Posterior vena cava (tissue), 2 donors: ENCODE data around the gene AKAP13. TPM values are rescaled to one million over a fixed set of nuclear protein-coding genes. Genes with fewer than 3 reads are reported as not detected.
A peak's percentile ranks its signal among the peaks of the same experiment; 100 is the strongest.

Experiments
- DNase-seq: peaks from one replicate; pipeline ENCODE4 v3.0.0-alpha.2; 2020; ENCODE audit warnings: low spot score
- intact Hi-C, 2 donors: fragments of 100-400 bp; cut with DNase I; formaldehyde crosslinking; loops; one replicate each; pipeline versions ENCODE4 v1.14.1 to v1.14.2; 2022 to 2023
- total RNA-seq, 2 donors: library from RNA; stranded (reverse); fragmentation: NEBNext Ultra II Directional; extraction: Animal tissue kit (Norgen Biotek cat#: 25700); gene quantifications; one replicate each; pipeline ENCODE4 v1.2.1, GENCODE V29; 2021
- donor health status: DM: yes; HTN: yes; CAD: no.
- donor health status: DM: yes; HTN: yes; CAD: no.

The AKAP13 gene
- total RNA-seq, 2 donors from 2014 or later: 214 TPM

DNA sequence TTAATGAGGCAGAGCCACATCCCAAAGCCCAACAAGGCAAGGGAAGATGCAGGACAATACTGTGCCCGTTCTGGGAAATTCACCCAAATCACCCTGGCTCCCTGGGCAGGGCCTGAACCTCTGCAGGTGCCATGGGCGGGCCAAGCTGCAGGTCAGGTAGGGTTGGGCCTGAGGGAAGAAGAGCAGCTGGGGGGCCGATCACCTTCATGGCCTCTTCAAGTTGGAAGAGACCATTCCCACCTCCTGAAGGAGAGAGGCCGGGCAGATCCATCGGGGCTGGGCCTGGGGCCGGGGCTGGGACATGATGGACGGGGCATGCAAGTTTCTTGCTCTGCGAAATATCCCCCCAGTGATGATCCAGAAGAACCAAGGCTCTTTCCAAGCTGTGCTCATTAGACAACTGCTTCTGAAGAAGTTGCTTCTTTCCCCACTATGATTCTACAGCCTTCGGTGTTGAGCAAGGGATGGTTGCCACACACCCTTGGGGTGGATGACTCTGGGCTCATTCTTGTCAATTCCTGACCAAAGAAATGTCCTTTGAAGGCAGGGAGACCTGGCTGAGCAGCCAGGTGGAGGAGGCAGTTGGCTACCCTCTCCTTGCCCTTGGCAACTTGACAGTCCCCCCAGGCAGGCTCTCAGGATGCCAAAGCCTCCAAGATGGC lies 376.1 kb downstream of the AKAP13 start:
- intact Hi-C loops: no loop called here
- peak; percentile 69 for DNase-seq

DNA sequence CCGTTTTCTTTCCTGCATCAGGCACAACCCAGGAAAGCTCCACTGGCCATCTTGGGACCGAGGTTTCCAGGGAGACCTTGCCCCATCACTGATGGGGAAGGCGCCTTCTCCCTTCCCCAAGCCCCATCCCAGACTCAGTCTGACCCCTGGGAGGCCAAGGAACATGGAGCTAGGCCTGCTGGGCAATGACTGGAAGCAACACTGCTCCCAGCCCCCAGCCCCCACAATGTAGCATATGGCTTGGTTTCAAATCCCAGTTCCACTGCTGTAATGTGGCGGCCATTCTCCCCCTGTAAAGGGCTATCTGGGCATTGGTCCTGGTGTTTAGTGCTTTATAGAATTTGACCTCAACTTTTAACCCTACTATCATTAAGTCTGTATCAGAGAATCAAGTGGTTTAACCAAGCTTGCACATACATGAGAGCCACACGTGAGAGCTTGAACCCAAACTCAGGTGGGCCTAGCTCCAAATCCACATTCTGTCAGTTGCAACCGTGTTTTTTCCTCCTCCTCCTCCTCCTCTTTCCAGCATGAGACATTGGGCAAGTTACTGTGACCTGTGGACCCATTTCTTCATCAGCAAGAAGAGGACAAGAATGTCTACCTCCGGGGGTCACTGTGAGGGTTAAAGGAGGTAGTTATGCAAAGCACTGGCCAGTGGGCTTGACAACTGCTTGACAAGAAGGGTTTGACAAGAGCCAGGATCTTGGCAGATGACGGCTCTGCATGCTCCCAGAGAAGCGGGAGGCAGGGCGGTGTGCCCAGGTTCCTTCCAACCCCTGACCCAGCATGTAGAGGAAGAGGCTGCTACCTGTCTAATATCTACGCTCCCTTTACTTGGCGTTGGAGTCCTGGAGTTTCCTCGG lies 376.9 kb downstream of the AKAP13 start:
- intact Hi-C loops: no loop called here
- peak; percentile 73 for DNase-seq

DNA sequence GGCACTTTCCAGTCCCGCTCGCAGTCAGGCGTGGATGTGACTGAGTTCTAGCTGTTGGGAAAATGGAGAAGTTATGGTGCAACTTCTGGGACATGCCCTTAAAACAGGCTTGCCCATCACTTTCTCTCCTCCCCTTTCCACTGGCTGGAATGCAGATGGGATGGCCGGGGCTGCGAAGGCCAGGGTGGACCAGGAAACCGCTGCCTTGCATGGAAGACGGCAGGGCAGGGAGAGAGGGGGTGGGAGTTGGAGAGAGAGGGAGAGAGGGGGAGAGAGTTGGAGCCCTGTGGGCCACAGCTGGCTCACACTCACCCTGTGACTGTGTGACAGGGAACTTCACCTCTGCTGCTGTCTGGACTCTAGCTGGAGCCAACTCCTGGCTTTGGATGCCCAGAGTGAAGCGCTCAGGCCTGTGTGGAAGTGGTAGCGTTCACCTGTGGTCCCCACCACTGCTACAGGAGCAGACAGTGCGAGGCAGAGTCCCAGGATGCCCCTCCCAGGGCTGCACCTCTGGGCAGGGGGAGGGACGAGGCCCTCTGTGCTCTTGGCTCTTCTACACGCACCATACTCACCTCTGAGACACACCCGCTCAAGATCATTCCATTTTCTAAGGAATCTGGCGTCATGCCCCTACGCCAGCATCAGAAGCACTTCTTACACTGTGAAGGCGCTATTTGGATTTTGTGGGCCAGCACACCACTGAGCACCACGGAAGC lies 377.7 kb downstream of the AKAP13 start:
- peak; percentile 62 for DNase-seq
- intact Hi-C loops: no loop called here

DNA sequence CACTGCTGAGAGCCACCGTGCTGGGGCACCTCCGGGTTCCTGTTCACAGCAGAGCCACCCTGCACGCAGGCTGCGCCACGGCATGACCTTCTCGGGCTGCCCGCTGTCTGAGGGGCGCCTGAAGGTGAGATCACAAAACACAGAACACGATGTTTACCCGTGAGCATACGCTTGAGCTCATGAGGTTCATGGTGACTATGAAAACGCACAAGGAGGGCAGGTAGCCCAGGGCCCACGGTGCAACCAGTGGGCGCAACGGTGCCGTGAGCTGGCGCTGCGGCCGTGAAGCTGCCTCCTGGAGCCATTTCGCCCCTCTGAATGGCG lies 378.2 kb downstream of the AKAP13 start:
- peak; percentile 58 for DNase-seq
- intact Hi-C loops: no loop called here

DNA sequence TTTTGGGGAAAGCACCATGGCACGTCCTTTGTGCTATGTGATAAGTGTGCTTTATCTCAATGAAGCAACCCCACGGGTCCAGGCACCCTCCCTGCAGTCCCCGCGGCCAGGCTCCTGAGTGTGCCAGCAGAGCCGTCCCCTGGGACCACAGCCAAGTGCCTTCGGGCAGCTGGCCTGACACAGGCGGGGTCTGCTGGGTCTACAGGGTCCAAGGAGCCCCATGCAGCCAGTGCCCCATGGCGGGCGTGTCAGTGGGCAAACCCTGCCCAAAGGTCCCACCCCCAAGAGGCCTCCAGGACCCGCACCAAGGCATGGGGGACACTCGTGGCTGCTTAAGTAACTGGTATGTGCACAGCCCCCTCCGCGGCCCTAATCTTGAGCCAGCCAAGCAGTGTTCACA lies 379.0 kb downstream of the AKAP13 start:
- intact Hi-C loops: no loop called here
- peak; percentile 74 for DNase-seq

DNA sequence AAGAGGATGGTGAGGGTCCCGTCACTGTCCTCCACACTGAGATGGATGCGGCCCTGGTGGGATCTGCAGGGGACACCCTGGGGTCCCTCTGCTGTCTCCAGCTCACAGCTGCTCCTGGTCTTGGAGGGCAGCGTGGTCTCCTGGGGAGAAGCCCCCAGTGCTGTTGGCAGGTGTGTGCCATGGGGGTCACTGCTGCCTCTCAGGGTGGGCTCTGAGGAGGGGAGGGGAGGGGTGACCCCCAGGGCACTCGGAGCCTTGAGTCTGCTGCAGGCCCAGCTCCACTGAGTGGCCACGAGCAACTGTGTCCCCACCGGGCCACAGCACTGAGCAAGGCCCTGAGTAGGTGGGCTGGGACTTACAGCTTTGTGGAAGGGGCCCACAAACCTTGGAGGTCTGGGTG lies 379.6 kb downstream of the AKAP13 start:
- peak; percentile 65 for DNase-seq
- intact Hi-C loops: no loop called here

DNA sequence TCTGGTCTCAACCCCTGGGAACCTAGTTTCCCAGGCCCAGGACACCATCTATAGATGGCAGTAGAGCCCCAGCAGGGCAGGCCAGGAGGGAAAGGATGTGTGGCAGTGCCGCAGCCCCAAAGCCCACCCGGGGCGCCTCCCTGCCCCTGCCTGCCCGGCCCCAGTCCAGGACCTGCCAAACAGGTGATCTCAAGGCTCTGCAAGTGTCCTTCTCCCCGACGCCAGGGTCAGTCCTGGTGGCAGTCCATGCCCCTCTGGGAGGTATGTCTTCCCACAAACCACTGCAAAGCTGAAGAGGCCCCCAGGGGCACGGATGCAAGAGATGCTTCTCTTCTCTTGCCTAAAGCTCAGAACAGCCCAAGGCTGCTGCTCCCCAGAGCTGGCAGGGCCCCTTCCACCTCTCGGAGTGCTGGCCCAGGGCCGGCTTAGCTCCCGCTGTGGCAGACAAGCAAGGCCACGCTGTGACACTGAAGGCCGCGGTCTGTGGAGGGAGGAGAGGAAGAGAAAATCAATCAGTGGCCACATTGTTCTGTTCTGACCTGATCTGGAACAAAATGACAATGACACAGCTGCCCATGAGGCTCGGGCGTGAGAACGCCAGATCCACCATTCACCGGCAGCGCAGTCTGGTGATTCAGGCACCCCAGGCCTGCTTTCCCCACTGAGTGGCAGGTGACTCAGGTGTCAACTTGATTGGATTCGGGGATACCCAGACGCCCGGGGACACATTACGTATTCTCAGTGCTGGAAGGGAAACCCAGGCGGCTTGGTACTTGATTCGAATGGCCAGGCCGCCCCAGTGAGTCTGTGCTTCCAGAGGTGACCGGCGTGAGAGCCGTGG lies 380.3 kb downstream of the AKAP13 start:
- intact Hi-C loops: no loop called here
- DNase-seq: no peak

DNA sequence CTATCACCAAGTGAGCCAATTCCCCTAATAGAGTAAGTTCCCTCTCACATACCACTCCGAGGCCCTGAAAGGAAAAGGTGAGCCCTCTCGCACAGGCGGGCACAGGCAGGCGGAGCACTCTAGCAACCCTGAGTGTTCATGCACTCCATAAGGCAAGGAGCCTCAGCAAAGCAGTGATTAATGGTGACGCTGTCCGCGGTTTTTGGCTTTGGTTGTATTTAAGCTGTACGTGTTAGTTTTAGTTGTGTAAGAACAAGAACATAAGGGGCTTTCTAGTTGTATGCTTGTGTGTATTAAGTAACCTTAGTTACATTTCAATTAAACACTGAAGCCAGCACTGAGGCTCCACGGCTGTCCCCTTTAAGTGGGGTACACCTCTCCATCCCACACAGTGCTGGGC lies 381.2 kb downstream of the AKAP13 start:
- no peak for DNase-seq
- intact Hi-C loops: no loop called here

DNA sequence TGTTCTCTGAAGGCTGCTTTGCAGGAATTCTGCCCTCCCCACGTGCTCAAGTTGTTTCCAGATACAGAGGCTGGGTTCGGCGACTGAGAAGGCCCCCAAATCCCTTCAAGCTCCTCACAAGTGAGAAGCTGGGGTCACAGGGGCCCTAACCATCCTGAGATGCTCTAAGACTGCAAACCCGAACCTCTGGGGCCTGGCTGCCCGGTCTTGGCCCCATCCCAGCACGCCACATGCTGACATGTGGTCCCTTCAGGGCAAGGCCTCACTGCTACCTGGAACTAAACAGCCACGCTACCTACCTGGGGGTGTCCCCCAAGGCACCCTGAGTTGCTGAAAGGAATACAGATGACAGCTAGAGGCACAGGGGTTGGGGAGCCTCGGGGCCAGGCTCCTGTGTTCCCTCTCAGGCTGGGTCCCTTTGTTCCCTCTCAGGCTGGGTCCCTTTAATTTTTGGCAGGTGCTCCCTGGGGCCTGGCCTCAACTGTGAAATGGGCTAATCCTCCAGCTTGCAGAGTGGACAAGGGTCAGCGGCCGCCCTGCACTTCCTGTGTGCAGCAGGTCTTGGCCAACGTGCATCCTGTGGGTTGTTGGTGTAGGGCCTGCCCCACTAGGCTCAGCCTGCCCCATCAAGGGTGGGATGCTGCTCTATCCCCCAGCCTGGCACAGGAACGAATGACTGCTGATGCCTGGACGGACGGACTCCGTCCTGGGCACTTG lies 381.8 kb downstream of the AKAP13 start:
- DNase-seq: no peak
- intact Hi-C loops: no loop called here

DNA sequence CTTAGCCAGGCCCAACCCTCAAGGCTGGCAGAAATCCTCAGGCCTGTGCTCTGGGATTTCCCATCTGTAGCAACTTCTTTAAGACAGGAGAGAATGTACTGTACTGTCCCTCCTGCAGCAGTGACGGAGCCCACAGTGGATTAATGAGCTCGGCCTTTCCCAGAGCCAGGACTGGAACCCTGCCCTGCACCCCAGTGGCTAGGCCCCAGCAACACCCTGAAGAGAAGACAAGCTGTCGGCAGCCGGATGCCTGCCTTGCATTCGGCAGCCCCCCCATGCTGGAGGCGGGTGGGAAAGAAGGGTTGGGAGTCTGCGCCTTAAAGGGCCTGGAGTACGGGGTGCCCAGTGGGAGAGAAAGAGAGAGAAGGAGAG lies 382.3 kb downstream of the AKAP13 start:
- DNase-seq: peak; percentile 83
- intact Hi-C loops: no loop called here

DNA sequence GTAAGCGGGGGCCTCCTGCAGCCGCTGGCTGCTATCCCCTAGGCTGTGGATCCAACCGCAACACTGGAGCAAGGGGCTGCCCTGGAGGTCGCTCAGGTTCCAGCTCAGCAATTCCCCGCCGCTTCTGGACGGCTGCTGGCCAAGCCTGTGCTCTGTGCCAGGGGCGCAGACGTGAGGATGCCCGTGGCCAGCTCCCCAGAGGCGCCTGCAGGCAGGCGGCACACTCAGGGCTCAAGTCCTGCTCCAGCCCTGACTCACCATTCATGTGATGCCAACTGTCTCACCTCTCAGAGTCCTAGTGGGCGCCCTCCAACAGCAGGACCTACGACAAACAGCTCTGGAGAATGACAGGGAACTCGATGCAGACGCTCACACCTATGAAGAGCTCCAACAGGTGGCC lies 382.8 kb downstream of the AKAP13 start:
- intact Hi-C loops: no loop called here

DNA sequence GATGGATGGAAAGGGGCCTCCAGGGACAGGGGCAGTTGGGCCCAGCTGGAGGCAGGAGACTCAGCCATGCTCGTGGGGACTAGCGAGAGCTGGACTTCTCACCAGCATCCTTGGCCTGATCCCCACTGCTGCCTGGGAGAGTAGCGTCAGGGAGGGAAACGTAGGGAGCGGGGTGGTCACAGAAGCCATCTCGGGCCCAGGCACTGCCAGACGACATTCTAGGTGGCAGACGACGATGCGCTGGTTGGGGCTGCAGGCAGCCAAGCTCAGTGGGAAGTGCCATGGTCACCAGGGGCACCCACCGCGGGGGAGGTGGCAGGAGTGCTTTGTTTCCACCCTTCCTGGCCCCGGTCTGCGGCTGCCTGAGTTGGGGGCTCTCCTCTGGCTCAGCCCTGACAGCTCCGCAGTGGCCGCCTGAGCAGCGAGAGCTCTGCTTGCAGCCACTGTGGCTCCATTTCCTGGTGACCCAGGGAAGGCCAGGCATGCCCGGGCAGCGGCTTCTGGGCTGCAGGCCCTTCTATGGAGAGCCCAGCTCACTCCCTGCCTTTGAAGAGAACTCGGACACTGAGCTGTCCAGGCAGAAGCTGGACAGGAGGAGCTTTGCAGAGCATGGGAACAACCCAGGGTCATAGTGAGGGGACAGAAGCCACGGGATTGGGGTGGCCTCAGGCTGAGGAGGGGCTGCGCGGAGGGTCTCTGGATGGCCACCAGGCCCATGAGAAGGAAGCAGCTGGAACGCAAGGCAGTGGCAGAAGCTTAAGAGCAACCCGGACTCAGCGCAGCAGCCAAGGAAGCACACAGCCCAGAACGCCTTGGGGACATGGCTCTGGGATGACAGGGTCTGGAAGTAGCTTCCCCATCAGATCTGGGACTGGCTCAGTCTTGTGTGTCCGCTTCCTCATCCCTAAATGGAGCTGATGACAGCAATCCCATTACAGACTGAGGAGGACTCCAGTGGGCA lies 383.6 kb downstream of the AKAP13 start:
- peak; percentile 84 for DNase-seq
- intact Hi-C loops: no loop called here

More for the DNA sequence above, 382.8 kb downstream of the AKAP13 start:
- peak; percentile 66 for DNase-seq

DNA sequence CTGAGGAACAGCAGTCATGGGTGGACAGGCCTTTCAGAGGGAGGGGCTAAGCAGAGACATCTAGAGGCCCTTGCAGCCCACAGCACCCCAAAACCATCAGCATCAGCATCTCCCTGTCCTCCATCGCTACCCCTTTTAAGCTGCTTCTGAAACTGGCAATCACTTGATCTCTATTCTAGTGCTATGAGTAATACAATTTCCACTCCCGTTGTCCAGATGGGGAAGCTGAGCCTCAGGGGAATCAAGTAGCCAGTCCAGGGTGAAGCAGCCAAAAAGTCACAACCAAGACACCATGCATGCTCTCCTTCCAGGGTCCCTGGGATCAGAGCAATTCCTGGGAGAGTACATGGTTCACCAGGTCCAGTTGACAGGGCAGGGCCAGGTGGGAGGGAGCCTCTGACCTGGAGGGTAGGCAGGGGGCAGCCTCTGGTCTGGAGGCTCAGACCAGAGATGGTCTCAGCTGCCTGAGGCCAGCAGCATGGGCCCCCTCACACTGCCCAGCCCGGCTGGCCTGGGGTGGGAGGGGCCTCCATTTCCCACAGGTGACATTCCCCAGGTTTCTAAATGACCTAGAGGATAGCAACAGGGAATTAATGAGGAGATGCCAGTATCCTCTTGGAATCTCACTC lies 384.4 kb downstream of the AKAP13 start:
- intact Hi-C loops: no loop called here
- DNase-seq: peak; percentile 76

DNA sequence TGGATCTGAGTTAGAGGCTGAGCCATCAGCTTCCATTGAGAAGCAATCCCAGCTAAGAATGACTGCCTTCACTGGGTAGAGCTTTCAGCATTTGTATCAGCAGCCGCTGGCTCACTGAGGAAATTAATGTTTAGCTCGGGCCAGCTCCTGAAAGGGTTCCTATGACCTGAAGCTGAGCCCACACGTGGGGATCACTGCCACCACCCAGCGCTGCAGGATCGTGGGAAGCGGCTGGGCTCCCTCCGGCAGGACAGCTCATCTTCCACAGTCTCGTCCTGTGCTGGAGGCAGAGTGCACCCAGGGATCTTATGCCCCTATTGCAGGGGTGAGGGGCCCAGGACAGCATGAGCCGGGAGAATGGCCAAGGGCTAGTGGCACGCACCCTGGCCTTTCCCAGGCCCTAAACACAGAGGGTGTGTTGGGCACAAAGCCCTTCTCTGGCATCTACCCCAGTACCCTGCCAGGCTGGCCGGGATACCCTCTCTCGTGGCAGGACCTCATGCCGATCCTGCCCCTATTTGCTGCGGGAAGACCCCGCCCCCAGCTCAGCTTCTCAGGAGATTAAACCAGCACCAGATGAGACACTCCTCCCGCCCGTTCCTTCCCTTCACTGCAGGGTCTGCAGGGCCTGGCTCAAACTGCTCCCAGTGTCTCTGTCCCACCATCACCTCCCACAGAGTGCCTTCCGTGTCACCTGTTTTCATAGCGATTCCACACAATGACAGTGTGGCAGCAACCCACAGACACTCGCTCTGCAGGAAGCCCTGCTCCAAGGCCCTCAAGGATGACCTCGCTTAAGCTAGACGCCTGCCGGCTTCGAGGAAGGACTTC lies 385.8 kb downstream of the AKAP13 start:
- intact Hi-C loops: no loop called here
- peak; percentile 55 for DNase-seq

DNA sequence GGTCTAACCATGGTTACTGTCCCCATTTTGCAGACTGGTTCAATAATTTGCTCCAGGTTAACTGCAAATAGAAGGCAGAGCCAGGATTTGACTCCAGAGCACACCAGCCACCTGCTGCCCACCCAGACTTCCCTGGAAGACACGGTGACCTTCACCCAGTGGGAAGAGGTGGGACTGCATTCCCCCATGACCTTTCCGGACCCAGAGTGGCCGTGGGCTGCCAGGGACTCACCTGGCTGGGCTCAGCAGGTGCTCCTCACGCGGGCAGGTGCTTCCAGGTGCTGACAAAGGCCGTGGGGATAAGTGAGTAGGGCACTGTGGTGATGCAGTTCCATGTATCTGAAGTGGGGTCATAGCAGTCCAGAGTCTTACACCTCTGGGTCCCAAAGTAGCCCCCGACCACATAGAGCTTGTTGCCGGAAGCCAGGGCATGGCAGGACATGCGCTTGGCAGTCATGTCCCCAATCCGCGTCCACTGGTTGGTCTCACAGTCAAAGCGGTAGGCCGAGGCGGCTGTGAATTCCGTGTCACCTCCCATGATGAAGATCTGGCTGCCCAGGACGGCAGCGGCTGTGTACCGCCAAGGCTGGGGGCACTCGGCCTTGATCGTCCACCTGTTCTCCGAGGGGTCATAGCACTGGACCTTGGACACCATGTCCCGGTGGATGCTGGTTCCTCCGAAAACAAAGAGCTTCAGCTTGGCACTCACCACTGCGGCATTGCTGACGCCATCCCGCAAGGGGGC lies 387.6 kb downstream of the AKAP13 start:
- peak; percentile 73 for DNase-seq
- intact Hi-C loops: no loop called here
